IPS DF 6.9 (cell line): ENCODE data around the gene KRT33A.

ENCODE experiments used
- DNase-seq: peaks from one replicate; pipeline ENCODE4 v3.0.0-alpha.2; 2013; ENCODE audit warnings: low read depth, low spot score
- H3K27ac ChIP-seq: one replicate; pipeline ENCODE4 v1.5.1; 2013; ENCODE audit warnings: low read length, control low read depth
- H3K27me3 ChIP-seq: 2 replicates; pipeline ENCODE4 v1.6.1; 2013; ENCODE audit warnings: mild to moderate bottlenecking, low read length; ENCODE audit not compliant: control insufficient read depth, insufficient read depth
- H3K36me3 ChIP-seq: 2 replicates; pipeline ENCODE4 v1.6.1; 2013; ENCODE audit warnings: low read length; ENCODE audit not compliant: control insufficient read depth, insufficient read depth
- H3K4me1 ChIP-seq: 2 replicates; pipeline ENCODE4 v1.6.1; 2013; ENCODE audit warnings: low read length; ENCODE audit not compliant: control insufficient read depth, insufficient read depth
- H3K4me3 ChIP-seq: 2 replicates; pipeline ENCODE4 v1.5.1; 2013; ENCODE audit warnings: mild to moderate bottlenecking, low read length
- H3K9me3 ChIP-seq: 2 replicates; pipeline ENCODE4 v1.6.1; 2013; ENCODE audit warnings: low read length, inconsistent platforms; ENCODE audit not compliant: control insufficient read depth, insufficient read depth
- WGBS: extraction: QIAGEN DNeasy Blood & Tissue Kit; methylation state at CpG from one replicate; pipeline ENCODE4 v1.1.7; 2013; ENCODE audit warnings: mixed read lengths, missing lambda C conversion rate; ENCODE audit not compliant: insufficient read length, insufficient coverage; 5-methylcytosine and 5-hydroxymethylcytosine counted together

KRT33A gene

GRCh38 chr17:41340934-41341861 is 9.4 kb downstream of the KRT33A start:
- no peaks in the 10 kb centered on the region for H3K4me1 ChIP-seq
- WGBS: no CpG with 5 or more reads among the region's 7 CpGs
- DNase-seq: no peak
- H3K4me3 ChIP-seq: no peak overlapping the region
- H3K27me3 ChIP-seq: no peaks in the 10 kb centered on the region
- H3K27ac ChIP-seq: no peak overlapping the region
- H3K9me3 ChIP-seq: no peaks in the 10 kb centered on the region
- H3K36me3 ChIP-seq: no peaks in the 10 kb centered on the region

GRCh38 chr17:41340494-41340893 is 10.1 kb downstream of the KRT33A start:
- DNase-seq: no peak
- Histone ChIP-seq H3K27me3 (no peaks in the 10 kb centered on the region), H3K9me3 (no peaks in the 10 kb centered on the region), H3K36me3 (no peaks in the 10 kb centered on the region), H3K4me1 (no peaks in the 10 kb centered on the region), H3K27ac (no peak overlapping the region), H3K4me3 (no peak overlapping the region)
- WGBS: no CpG with 5 or more reads among the region's 3 CpGs

GRCh38 chr17:41339571-41340172 is 11.0 kb downstream of the KRT33A start:
- Histone ChIP-seq H3K27me3 (no peaks in the 10 kb centered on the region), H3K4me1 (no peaks in the 10 kb centered on the region), H3K9me3 (no peaks in the 10 kb centered on the region), H3K36me3 (no peaks in the 10 kb centered on the region), H3K27ac (no peak overlapping the region), H3K4me3 (no peak overlapping the region)
- no peak for DNase-seq
- WGBS: no CpG with 5 or more reads among the region's 2 CpGs

- no CpG with 5 or more reads among the region's 5 CpGs for WGBS
- Histone ChIP-seq H3K4me1 (no peaks in the 10 kb centered on the region), H3K27me3 (no peaks in the 10 kb centered on the region), H3K4me3 (no peak overlapping the region), H3K9me3 (no peaks in the 10 kb centered on the region), H3K27ac (no peak overlapping the region), H3K36me3 (no peaks in the 10 kb centered on the region)
- no peak for DNase-seq
Measured at GRCh38 chr17:41338961-41339485, 11.6 kb downstream of the KRT33A start.

- Histone ChIP-seq H3K4me1 (no peaks in the 10 kb centered on the region), H3K27ac (no peak overlapping the region), H3K36me3 (no peaks in the 10 kb centered on the region), H3K9me3 (no peaks in the 10 kb centered on the region), H3K27me3 (no peaks in the 10 kb centered on the region), H3K4me3 (no peak overlapping the region)
- DNase-seq: no peak
- WGBS: no CpG with 5 or more reads among the region's 1 CpG
Measured at GRCh38 chr17:41335747-41336146, 14.9 kb downstream of the KRT33A start.

- WGBS: no CpG with 5 or more reads among the region's 6 CpGs
- H3K9me3 ChIP-seq: no peaks in the 10 kb centered on the region
- DNase-seq: no peak
- no peaks in the 10 kb centered on the region for H3K4me1 ChIP-seq
- no peak overlapping the region for H3K27ac ChIP-seq
- H3K27me3 ChIP-seq: no peaks in the 10 kb centered on the region
- no peaks in the 10 kb centered on the region for H3K36me3 ChIP-seq
- H3K4me3 ChIP-seq: no peak overlapping the region
Measured at GRCh38 chr17:41334385-41335305, 16.0 kb downstream of the KRT33A start.

- Histone ChIP-seq H3K36me3 (no peaks in the 10 kb centered on the region), H3K27ac (no peak overlapping the region), H3K4me1 (no peaks in the 10 kb centered on the region), H3K9me3 (no peaks in the 10 kb centered on the region), H3K27me3 (no peaks in the 10 kb centered on the region), H3K4me3 (no peak overlapping the region)
- no CpG with 5 or more reads among the region's 3 CpGs for WGBS
- DNase-seq: no peak
Measured at GRCh38 chr17:41333836-41334235, 16.8 kb downstream of the KRT33A start.

GRCh38 chr17:41333098-41333497 is 17.5 kb downstream of the KRT33A start:
- no peaks in the 10 kb centered on the region for H3K36me3 ChIP-seq
- no peaks in the 10 kb centered on the region for H3K9me3 ChIP-seq
- H3K4me1 ChIP-seq: no peaks in the 10 kb centered on the region
- H3K4me3 ChIP-seq: no peak overlapping the region
- no peak for DNase-seq
- WGBS: no CpG with 5 or more reads among the region's 5 CpGs
- no peaks in the 10 kb centered on the region for H3K27me3 ChIP-seq
- no peak overlapping the region for H3K27ac ChIP-seq

- H3K9me3 ChIP-seq: no peaks in the 10 kb centered on the region
- H3K4me1 ChIP-seq: no peaks in the 10 kb centered on the region
- H3K27ac ChIP-seq: no peak overlapping the region
- no peak for DNase-seq
- no peak overlapping the region for H3K4me3 ChIP-seq
- H3K36me3 ChIP-seq: no peaks in the 10 kb centered on the region
- no CpG with 5 or more reads among the region's 2 CpGs for WGBS
- H3K27me3 ChIP-seq: no peaks in the 10 kb centered on the region
Measured at GRCh38 chr17:41332239-41332638, 18.4 kb downstream of the KRT33A start.

- no CpG with 5 or more reads among the region's 7 CpGs for WGBS
- Histone ChIP-seq H3K9me3 (no peaks in the 10 kb centered on the region), H3K36me3 (no peaks in the 10 kb centered on the region), H3K27ac (no peak overlapping the region), H3K4me3 (no peak overlapping the region), H3K27me3 (no peaks in the 10 kb centered on the region), H3K4me1 (no peaks in the 10 kb centered on the region)
- DNase-seq: no peak
Measured at GRCh38 chr17:41331606-41332005, 19.0 kb downstream of the KRT33A start.
